D341Med (cell line): ENCODE results near the gene C11orf24.
"Not testable (repeated sequence)": the region's sequence is repeated elsewhere in the genome, so short reads cannot be mapped to it uniquely, and the experiment has no call there.

Experiments
- DNase-seq: peaks from one replicate; pipeline ENCODE4 v3.0.0; 2012; ENCODE audit warnings: low spot score

C11orf24 gene

GRCh38 chr11:68251765-68252164 is 20.0 kb downstream of the C11orf24 start:
- no peak for DNase-seq

GRCh38 chr11:68244912-68245311 is 26.9 kb downstream of the C11orf24 start:
- not testable (repeated sequence) for DNase-seq

- DNase-seq: not testable (repeated sequence)
These were observed 27.9 kb downstream of the C11orf24 start for GRCh38 chr11:68243847-68244246.

GRCh38 chr11:68242616-68243015 is 29.2 kb downstream of the C11orf24 start:
- no peak for DNase-seq

GRCh38 chr11:68231621-68232020 is 40.2 kb downstream of the C11orf24 start:
- no peak for DNase-seq

- DNase-seq: no peak
These were observed 42.2 kb downstream of the C11orf24 start for GRCh38 chr11:68229601-68230000.

- DNase-seq: no peak
These were observed 45.4 kb downstream of the C11orf24 start for GRCh38 chr11:68226421-68226820.

- no peak for DNase-seq
These were observed 47.2 kb downstream of the C11orf24 start for GRCh38 chr11:68224606-68225005.

GRCh38 chr11:68223275-68223674 is 48.5 kb downstream of the C11orf24 start:
- DNase-seq: no peak

GRCh38 chr11:68221406-68221805 is 50.4 kb downstream of the C11orf24 start:
- no peak for DNase-seq

GRCh38 chr11:68216171-68216938 is 55.4 kb downstream of the C11orf24 start:
- no peak for DNase-seq

GRCh38 chr11:68215524-68216170 is 56.1 kb downstream of the C11orf24 start:
- no peak for DNase-seq

GRCh38 chr11:68215087-68215445 is 56.7 kb downstream of the C11orf24 start:
- no peak for DNase-seq

GRCh38 chr11:68214173-68215086 is 57.3 kb downstream of the C11orf24 start:
- DNase-seq: no peak

GRCh38 chr11:68213555-68214172 is 58.1 kb downstream of the C11orf24 start:
- peak; percentile 93 for DNase-seq

GRCh38 chr11:68213135-68213515 is 58.6 kb downstream of the C11orf24 start, which contains the start of gene KMT5B:
KMT5B (minus strand) TSS chr11:68213296; CDS start chr11:68190076, 23,220 bp downstream.
- DNase-seq: no peak

- DNase-seq: peak; percentile 90
These were observed 59.2 kb downstream of the C11orf24 start for GRCh38 chr11:68212421-68213134.

GRCh38 chr11:68211546-68211945 is 60.2 kb downstream of the C11orf24 start:
- no peak for DNase-seq
